Measurements from ENCODE around the gene BECN2.

The BECN2 gene

GRCh38 chr1:241924080-241924808 lies 33.3 kb upstream of the BECN2 start:
- 86% methylated on average over 8 of the region's 10 CpGs for WGBS
- no peaks in the 10 kb centered on the region for H3K27me3 ChIP-seq (ENCODE audit: control insufficient read depth in 1 of 2, insufficient read depth in 1 of 2, low read length in 2 of 2)
- H3K4me1 ChIP-seq (ENCODE audit: control insufficient read depth, insufficient read depth, low read depth, low read length): no peaks in the 10 kb centered on the region
- no peak overlapping the region for H2BK15ac ChIP-seq (ENCODE audit: low read depth, poor library complexity, severe bottlenecking)
- H3K27ac ChIP-seq (ENCODE audit: low read length, poor library complexity, severe bottlenecking): no peak overlapping the region
- H2AFZ ChIP-seq (ENCODE audit: low read depth, low read length): no peak overlapping the region
- no peak overlapping the region for H4K91ac ChIP-seq (ENCODE audit: low read length)
- no peak overlapping the region for H3K4ac ChIP-seq (ENCODE audit: low read depth in 1 of 2, low read length in 2 of 2)
- no peaks in the 10 kb centered on the region for H3K9me3 ChIP-seq (ENCODE audit: control insufficient read depth, low read length)
- no peaks in the 10 kb centered on the region for H3K36me3 ChIP-seq (ENCODE audit: control insufficient read depth in 1 of 2, insufficient read depth in 2 of 2, low read depth in 1 of 2, low read length in 2 of 2)
- H4K8ac ChIP-seq (ENCODE audit: low read length): no peak overlapping the region
- no peak overlapping the region for H2BK5ac ChIP-seq (ENCODE audit: low read depth, low read length, poor library complexity, severe bottlenecking)
- no peak overlapping the region for H3K23ac ChIP-seq (ENCODE audit: low read length in 2 of 2)
- H2BK12ac ChIP-seq (ENCODE audit: low read length in 2 of 2): no peak overlapping the region
- no peak overlapping the region for H3K18ac ChIP-seq (ENCODE audit: low read depth in 1 of 2, low read length in 2 of 2)
- H2BK120ac ChIP-seq (ENCODE audit: low read depth, low read length): no peak overlapping the region
- no peak overlapping the region for H3K14ac ChIP-seq (ENCODE audit: low read length in 2 of 2)
- H2AK5ac ChIP-seq (ENCODE audit: low read length, severe bottlenecking): no peak overlapping the region
- H3K4me3 ChIP-seq (ENCODE audit: insufficient read depth in 1 of 2, low read depth in 1 of 2, low read length in 2 of 2): no peak overlapping the region
- no peak for DNase-seq
- H3K4me2 ChIP-seq (ENCODE audit: low read length, poor library complexity, severe bottlenecking): no peak overlapping the region
- no peak overlapping the region for H3K9ac ChIP-seq (ENCODE audit: low read length)
- no peaks in the 10 kb centered on the region for H3K79me1 ChIP-seq (replicated peaks; ENCODE audit: low read length, poor library complexity, severe bottlenecking)

- Histone ChIP-seq H2AFZ (ENCODE audit: low read depth, low read length) (no peak overlapping the region), H3K14ac (ENCODE audit: low read length in 2 of 2) (no peak overlapping the region), H3K9me3 (ENCODE audit: control insufficient read depth, low read length) (no peaks in the 10 kb centered on the region), H2AK5ac (ENCODE audit: low read length, severe bottlenecking) (no peak overlapping the region), H3K4me3 (ENCODE audit: insufficient read depth in 1 of 2, low read depth in 1 of 2, low read length in 2 of 2) (no peak overlapping the region), H3K27ac (ENCODE audit: low read length, poor library complexity, severe bottlenecking) (no peak overlapping the region), H4K91ac (ENCODE audit: low read length) (no peak overlapping the region), H2BK5ac (ENCODE audit: low read depth, low read length, poor library complexity, severe bottlenecking) (no peak overlapping the region), H3K4ac (ENCODE audit: low read depth in 1 of 2, low read length in 2 of 2) (no peak overlapping the region), H4K8ac (ENCODE audit: low read length) (no peak overlapping the region), H3K27me3 (ENCODE audit: control insufficient read depth in 1 of 2, insufficient read depth in 1 of 2, low read length in 2 of 2) (no peaks in the 10 kb centered on the region), H3K4me1 (ENCODE audit: control insufficient read depth, insufficient read depth, low read depth, low read length) (no peaks in the 10 kb centered on the region), H3K79me1 (replicated peaks; ENCODE audit: low read length, poor library complexity, severe bottlenecking) (no peaks in the 10 kb centered on the region), H2BK120ac (ENCODE audit: low read depth, low read length) (no peak overlapping the region), H2BK15ac (ENCODE audit: low read depth, poor library complexity, severe bottlenecking) (no peak overlapping the region), H2BK12ac (ENCODE audit: low read length in 2 of 2) (no peak overlapping the region), H3K4me2 (ENCODE audit: low read length, poor library complexity, severe bottlenecking) (no peak overlapping the region), H3K23ac (ENCODE audit: low read length in 2 of 2) (no peak overlapping the region), H3K9ac (ENCODE audit: low read length) (no peak overlapping the region), H3K36me3 (ENCODE audit: control insufficient read depth in 1 of 2, insufficient read depth in 2 of 2, low read depth in 1 of 2, low read length in 2 of 2) (no peaks in the 10 kb centered on the region), H3K18ac (ENCODE audit: low read depth in 1 of 2, low read length in 2 of 2) (no peak overlapping the region)
- DNase-seq: no peak
- 86% methylated on average over 5 of the region's 5 CpGs for WGBS
Observed at GRCh38 chr1:241926141-241926540, 31.4 kb upstream of the BECN2 start.

GRCh38 chr1:241927321-241927720 lies 30.2 kb upstream of the BECN2 start:
- H3K36me3 ChIP-seq (ENCODE audit: control insufficient read depth in 1 of 2, insufficient read depth in 2 of 2, low read depth in 1 of 2, low read length in 2 of 2): no peaks in the 10 kb centered on the region
- H3K4me1 ChIP-seq (ENCODE audit: control insufficient read depth, insufficient read depth, low read depth, low read length): no peaks in the 10 kb centered on the region
- H2BK12ac ChIP-seq (ENCODE audit: low read length in 2 of 2): no peak overlapping the region
- H3K23ac ChIP-seq (ENCODE audit: low read length in 2 of 2): no peak overlapping the region
- H3K27me3 ChIP-seq (ENCODE audit: control insufficient read depth in 1 of 2, insufficient read depth in 1 of 2, low read length in 2 of 2): no peaks in the 10 kb centered on the region
- H3K79me1 ChIP-seq (replicated peaks; ENCODE audit: low read length, poor library complexity, severe bottlenecking): no peaks in the 10 kb centered on the region
- H3K4me3 ChIP-seq (ENCODE audit: insufficient read depth in 1 of 2, low read depth in 1 of 2, low read length in 2 of 2): no peak overlapping the region
- H2BK120ac ChIP-seq (ENCODE audit: low read depth, low read length): no peak overlapping the region
- no peak overlapping the region for H3K27ac ChIP-seq (ENCODE audit: low read length, poor library complexity, severe bottlenecking)
- DNase-seq: no peak
- H3K4ac ChIP-seq (ENCODE audit: low read depth in 1 of 2, low read length in 2 of 2): no peak overlapping the region
- no peak overlapping the region for H4K8ac ChIP-seq (ENCODE audit: low read length)
- H2AFZ ChIP-seq (ENCODE audit: low read depth, low read length): no peak overlapping the region
- H4K91ac ChIP-seq (ENCODE audit: low read length): no peak overlapping the region
- no peak overlapping the region for H3K4me2 ChIP-seq (ENCODE audit: low read length, poor library complexity, severe bottlenecking)
- no peak overlapping the region for H3K14ac ChIP-seq (ENCODE audit: low read length in 2 of 2)
- H3K9ac ChIP-seq (ENCODE audit: low read length): no peak overlapping the region
- no peak overlapping the region for H2BK5ac ChIP-seq (ENCODE audit: low read depth, low read length, poor library complexity, severe bottlenecking)
- H2BK15ac ChIP-seq (ENCODE audit: low read depth, poor library complexity, severe bottlenecking): no peak overlapping the region
- H3K9me3 ChIP-seq (ENCODE audit: control insufficient read depth, low read length): no peaks in the 10 kb centered on the region
- 78% methylated on average over 3 of the region's 4 CpGs for WGBS
- no peak overlapping the region for H2AK5ac ChIP-seq (ENCODE audit: low read length, severe bottlenecking)
- H3K18ac ChIP-seq (ENCODE audit: low read depth in 1 of 2, low read length in 2 of 2): no peak overlapping the region

- no peak overlapping the region for H4K8ac ChIP-seq (ENCODE audit: low read length)
- no peaks in the 10 kb centered on the region for H3K36me3 ChIP-seq (ENCODE audit: control insufficient read depth in 1 of 2, insufficient read depth in 2 of 2, low read depth in 1 of 2, low read length in 2 of 2)
- no peak overlapping the region for H2AFZ ChIP-seq (ENCODE audit: low read depth, low read length)
- H3K9ac ChIP-seq (ENCODE audit: low read length): no peak overlapping the region
- H3K27me3 ChIP-seq (ENCODE audit: control insufficient read depth in 1 of 2, insufficient read depth in 1 of 2, low read length in 2 of 2): no peaks in the 10 kb centered on the region
- H3K4me1 ChIP-seq (ENCODE audit: control insufficient read depth, insufficient read depth, low read depth, low read length): no peaks in the 10 kb centered on the region
- no peak overlapping the region for H3K27ac ChIP-seq (ENCODE audit: low read length, poor library complexity, severe bottlenecking)
- H3K14ac ChIP-seq (ENCODE audit: low read length in 2 of 2): no peak overlapping the region
- H4K91ac ChIP-seq (ENCODE audit: low read length): no peak overlapping the region
- no peaks in the 10 kb centered on the region for H3K79me1 ChIP-seq (replicated peaks; ENCODE audit: low read length, poor library complexity, severe bottlenecking)
- DNase-seq: no peak
- H3K9me3 ChIP-seq (ENCODE audit: control insufficient read depth, low read length): no peaks in the 10 kb centered on the region
- H3K18ac ChIP-seq (ENCODE audit: low read depth in 1 of 2, low read length in 2 of 2): no peak overlapping the region
- no peak overlapping the region for H2BK15ac ChIP-seq (ENCODE audit: low read depth, poor library complexity, severe bottlenecking)
- WGBS: 73% methylated on average over 6 of the region's 6 CpGs
- no peak overlapping the region for H3K23ac ChIP-seq (ENCODE audit: low read length in 2 of 2)
- no peak overlapping the region for H2BK12ac ChIP-seq (ENCODE audit: low read length in 2 of 2)
- no peak overlapping the region for H3K4me3 ChIP-seq (ENCODE audit: insufficient read depth in 1 of 2, low read depth in 1 of 2, low read length in 2 of 2)
- H3K4ac ChIP-seq (ENCODE audit: low read depth in 1 of 2, low read length in 2 of 2): no peak overlapping the region
- no peak overlapping the region for H2AK5ac ChIP-seq (ENCODE audit: low read length, severe bottlenecking)
- no peak overlapping the region for H2BK5ac ChIP-seq (ENCODE audit: low read depth, low read length, poor library complexity, severe bottlenecking)
- H2BK120ac ChIP-seq (ENCODE audit: low read depth, low read length): no peak overlapping the region
- H3K4me2 ChIP-seq (ENCODE audit: low read length, poor library complexity, severe bottlenecking): no peak overlapping the region
Observed at GRCh38 chr1:241932845-241933244, 24.7 kb upstream of the BECN2 start.
